ENCODE measurements around the gene EPHA6. TPM values are rescaled to one million over a fixed set of nuclear protein-coding genes. Genes with fewer than 3 reads are reported as not detected.

Gene EPHA6
- total RNA-seq, 2 experiments from 2014 or later, result not detected

- Histone ChIP-seq H3K36me3 (ENCODE audit: insufficient read depth, low read length) (no peaks in the 10 kb centered on the region), H3K4me3 (ENCODE audit: low read length) (no peak overlapping the region), H3K9me3 (ENCODE audit: control insufficient read depth in 1 of 2, insufficient read depth in 1 of 2, low read length in 2 of 2) (no peaks in the 10 kb centered on the region), H3K4me1 (ENCODE audit: insufficient read depth, low read length) (no peaks in the 10 kb centered on the region), H3K27me3 (ENCODE audit: control insufficient read depth in 1 of 2, insufficient read depth in 2 of 2, low read length in 2 of 2) (no peaks in the 10 kb centered on the region), H3K27ac (ENCODE audit: low read depth in 1 of 2, low read length in 2 of 2) (no peak overlapping the region)
- TF ChIP-seq, protein P1, sequence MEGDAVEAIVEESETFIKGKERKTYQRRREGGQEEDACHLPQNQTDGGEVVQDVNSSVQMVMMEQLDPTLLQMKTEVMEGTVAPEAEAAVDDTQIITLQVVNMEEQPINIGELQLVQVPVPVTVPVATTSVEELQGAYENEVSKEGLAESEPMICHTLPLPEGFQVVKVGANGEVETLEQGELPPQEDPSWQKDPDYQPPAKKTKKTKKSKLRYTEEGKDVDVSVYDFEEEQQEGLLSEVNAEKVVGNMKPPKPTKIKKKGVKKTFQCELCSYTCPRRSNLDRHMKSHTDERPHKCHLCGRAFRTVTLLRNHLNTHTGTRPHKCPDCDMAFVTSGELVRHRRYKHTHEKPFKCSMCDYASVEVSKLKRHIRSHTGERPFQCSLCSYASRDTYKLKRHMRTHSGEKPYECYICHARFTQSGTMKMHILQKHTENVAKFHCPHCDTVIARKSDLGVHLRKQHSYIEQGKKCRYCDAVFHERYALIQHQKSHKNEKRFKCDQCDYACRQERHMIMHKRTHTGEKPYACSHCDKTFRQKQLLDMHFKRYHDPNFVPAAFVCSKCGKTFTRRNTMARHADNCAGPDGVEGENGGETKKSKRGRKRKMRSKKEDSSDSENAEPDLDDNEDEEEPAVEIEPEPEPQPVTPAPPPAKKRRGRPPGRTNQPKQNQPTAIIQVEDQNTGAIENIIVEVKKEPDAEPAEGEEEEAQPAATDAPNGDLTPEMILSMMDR (IDR thresholded peaks at IDR 0.05), result no peak
- intact Hi-C loops (cut with DNase I, micrococcal nuclease), result loop anchor here in 1 of 2 experiments (5.0 kb wide), 1 partner anchor 69 kb away; no protein-coding TSS in a partner anchor
- ChIA-PET CTCF (no interaction called here), POLR2A (no interaction called here)
- no peak for ATAC-seq (ENCODE audit: poor library complexity)
- no peak overlapping the region for H3K27ac Mint-ChIP-seq
- no peak overlapping the region for H3K4me3 Mint-ChIP-seq
- H3K9me3 Mint-ChIP-seq, result peaks cover 2% of the 10 kb centered on the region
- no peak for DNase-seq
- H3K27me3 Mint-ChIP-seq, result no peaks in the 10 kb centered on the region
- no peaks in the 10 kb centered on the region for H3K4me1 Mint-ChIP-seq (ENCODE audit: low read depth)
- no peaks in the 10 kb centered on the region for H3K36me3 Mint-ChIP-seq (ENCODE audit: low read depth)
Observed at GRCh38 chr3:96833301-96833700, 18.9 kb downstream of the EPHA6 start.

- Histone ChIP-seq H3K4me1 (ENCODE audit: insufficient read depth, low read length) (no peaks in the 10 kb centered on the region), H3K27ac (ENCODE audit: low read depth in 1 of 2, low read length in 2 of 2) (no peak overlapping the region), H3K9me3 (ENCODE audit: control insufficient read depth in 1 of 2, insufficient read depth in 1 of 2, low read length in 2 of 2) (no peaks in the 10 kb centered on the region), H3K27me3 (ENCODE audit: control insufficient read depth in 1 of 2, insufficient read depth in 2 of 2, low read length in 2 of 2) (no peaks in the 10 kb centered on the region), H3K4me3 (ENCODE audit: low read length) (no peak overlapping the region), H3K36me3 (ENCODE audit: insufficient read depth, low read length) (no peaks in the 10 kb centered on the region)
- no peaks in the 10 kb centered on the region for H3K36me3 Mint-ChIP-seq (ENCODE audit: low read depth)
- POLR2A ChIA-PET, result no interaction called here
- no peak overlapping the region for H3K27ac Mint-ChIP-seq
- CTCF ChIA-PET, result no interaction called here
- intact Hi-C loops (cut with DNase I, micrococcal nuclease), result no loop called here
- TF ChIP-seq, protein P1 (IDR thresholded peaks at IDR 0.05), result no peak
- no peak overlapping the region for H3K4me3 Mint-ChIP-seq
- H3K9me3 Mint-ChIP-seq, result peaks cover 2% of the 10 kb centered on the region
- ATAC-seq (ENCODE audit: poor library complexity) (no peak), DNase-seq (no peak)
- H3K4me1 Mint-ChIP-seq (ENCODE audit: low read depth), result no peaks in the 10 kb centered on the region
- H3K27me3 Mint-ChIP-seq, result no peaks in the 10 kb centered on the region
Observed at GRCh38 chr3:96836153-96836915, 21.9 kb downstream of the EPHA6 start.

DNA sequence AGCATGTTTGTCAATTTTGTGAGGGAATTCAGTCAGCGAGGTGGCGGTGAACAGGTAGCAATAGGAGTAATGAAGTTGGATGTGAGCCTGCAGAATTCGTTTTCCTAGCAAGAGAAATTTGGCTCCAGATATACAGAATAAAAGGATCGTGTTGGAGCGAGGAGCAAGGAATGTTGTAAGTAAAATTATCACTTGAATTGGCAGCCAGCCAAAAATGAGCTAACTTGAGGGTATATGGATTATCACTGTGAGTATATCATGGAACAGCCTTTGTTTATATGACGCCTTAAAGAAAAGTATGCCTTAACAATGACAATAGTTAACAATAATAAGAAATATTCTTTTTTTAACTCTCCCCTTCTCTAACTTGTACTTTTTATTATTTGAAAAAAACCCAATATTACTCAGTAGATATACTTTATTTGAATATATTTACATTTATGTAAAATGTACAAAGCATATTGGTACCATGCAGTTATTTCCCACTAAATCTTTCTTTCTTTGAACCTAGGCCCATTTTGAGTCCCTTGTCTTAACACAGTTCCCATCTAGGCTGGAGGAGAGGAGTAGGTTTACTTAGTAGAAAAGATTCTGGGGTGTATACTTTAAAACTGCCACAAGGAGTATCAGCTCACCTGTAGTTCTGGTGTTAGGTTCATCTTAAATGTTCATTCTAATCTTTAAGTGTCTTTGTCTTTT lies 29.3 kb downstream of the EPHA6 start:
- H3K4me3 Mint-ChIP-seq, result no peak overlapping the region
- Histone ChIP-seq H3K27me3 (ENCODE audit: control insufficient read depth in 1 of 2, insufficient read depth in 2 of 2, low read length in 2 of 2) (no peaks in the 10 kb centered on the region), H3K36me3 (ENCODE audit: insufficient read depth, low read length) (no peaks in the 10 kb centered on the region), H3K4me1 (ENCODE audit: insufficient read depth, low read length) (no peaks in the 10 kb centered on the region), H3K4me3 (ENCODE audit: low read length) (no peak overlapping the region), H3K27ac (ENCODE audit: low read depth in 1 of 2, low read length in 2 of 2) (no peak overlapping the region), H3K9me3 (ENCODE audit: control insufficient read depth in 1 of 2, insufficient read depth in 1 of 2, low read length in 2 of 2) (no peaks in the 10 kb centered on the region)
- no peak for DNase-seq
- no peaks in the 10 kb centered on the region for H3K4me1 Mint-ChIP-seq (ENCODE audit: low read depth)
- CTCF ChIA-PET, result no interaction called here
- TF ChIP-seq, protein P1 (IDR thresholded peaks at IDR 0.05), result no peak
- H3K27me3 Mint-ChIP-seq, result no peaks in the 10 kb centered on the region
- no peak overlapping the region for H3K27ac Mint-ChIP-seq
- POLR2A ChIA-PET, result no interaction called here
- H3K36me3 Mint-ChIP-seq (ENCODE audit: low read depth), result no peaks in the 10 kb centered on the region
- no peak for ATAC-seq (ENCODE audit: poor library complexity)
- no peaks in the 10 kb centered on the region for H3K9me3 Mint-ChIP-seq
- intact Hi-C loops (cut with DNase I, micrococcal nuclease), result no loop called here
